GM12875 (cell line): ENCODE measurements around the gene SYT11.

Experiments used
- H3K4me3 ChIP-seq: one replicate; pipeline ENCODE4 v1.5.1; 2011; ENCODE audit warnings: low read depth, low read length, control low read depth
- CTCF ChIP-seq: IDR thresholded peaks from 2 replicates; pipeline ENCODE4 v1.5.1; 2011; ENCODE audit warnings: low read depth, mild to moderate bottlenecking, control low read depth, inconsistent platforms, low read length, moderate library complexity, borderline replicate concordance; ENCODE audit not compliant: insufficient read depth

The SYT11 gene

GRCh38 chr1:155931332-155932038 lies 72.1 kb downstream of the SYT11 start:
- no peak overlapping the region for H3K4me3 ChIP-seq
- no peak for TF ChIP-seq CTCF

- TF ChIP-seq CTCF = no peak
- H3K4me3 ChIP-seq = no peak overlapping the region
Measured at GRCh38 chr1:155932081-155932480, 72.7 kb downstream of the SYT11 start.

GRCh38 chr1:155932487-155932886 lies 73.1 kb downstream of the SYT11 start:
- no peak overlapping the region for H3K4me3 ChIP-seq
- TF ChIP-seq CTCF = no peak

- peak overlapping the region; percentile 97 for H3K4me3 ChIP-seq
- no peak for TF ChIP-seq CTCF
Measured at GRCh38 chr1:155933591-155934096, 74.3 kb downstream of the SYT11 start.

- peak; percentile 18; the same call in 1 of the 2 replicates for TF ChIP-seq CTCF
- H3K4me3 ChIP-seq = peak within 1 kb of the TSS; percentile 97
Measured at GRCh38 chr1:155934097-155934935, 74.9 kb downstream of the SYT11 start, which contains the start of gene KHDC4. Gene KHDC4 (minus strand): TSS chr1:155934413. CDS start chr1:155934373, 40 bp downstream.
